Hepatocyte (in vitro differentiated cells): ENCODE data around the gene TMC5. TPM values are rescaled to one million over a fixed set of nuclear protein-coding genes. Genes with fewer than 3 reads are reported as not detected.
A peak's percentile ranks its signal among the peaks of the same experiment; 100 is the strongest.

Experiments
- DNase-seq: peaks from one replicate; pipeline ENCODE4 v3.0.0-alpha.2; 2016; ENCODE audit warnings: low spot score
- H2AFZ ChIP-seq: fragments of 200-600 bp; sonication (generic); 2 replicates; pipeline ENCODE4 v1.6.0; 2016; ENCODE audit warnings: antibody characterized with exemption, mild to moderate bottlenecking
- H3K27ac ChIP-seq: fragments of 200-600 bp; sonication (generic); 2 replicates; pipeline ENCODE4 v1.5.1; 2016; ENCODE audit warnings: mild to moderate bottlenecking
- H3K27me3 ChIP-seq: fragments of 200-600 bp; sonication (generic); 2 replicates; pipeline ENCODE4 v1.6.1; 2016
- H3K36me3 ChIP-seq: fragments of 200-600 bp; sonication (generic); replicated peaks from 2 replicates; pipeline ENCODE4 v1.5.1; 2016; ENCODE audit warnings: low read depth; ENCODE audit not compliant: insufficient read depth
- H3K4me1 ChIP-seq: fragments of 200-600 bp; sonication (generic); 2 replicates; pipeline ENCODE4 v1.5.1; 2016; ENCODE audit warnings: mild to moderate bottlenecking, moderate library complexity; ENCODE audit not compliant: insufficient read depth
- H3K4me2 ChIP-seq: fragments of 200-600 bp; sonication (generic); 2 replicates; pipeline ENCODE4 v1.6.0; 2016
- H3K4me3 ChIP-seq: fragments of 200-600 bp; sonication (generic); 2 replicates; pipeline ENCODE4 v1.5.1; 2016; ENCODE audit warnings: mild to moderate bottlenecking
- H3K79me2 ChIP-seq: fragments of 200-600 bp; sonication (generic); 2 replicates; pipeline ENCODE4 v1.6.0; 2017; ENCODE audit warnings: mild to moderate bottlenecking
- H3K9me2 ChIP-seq: fragments of 200-600 bp; sonication (generic); replicated peaks from 2 replicates; pipeline ENCODE4 v1.6.0; 2017; ENCODE audit warnings: mild to moderate bottlenecking; ENCODE audit not compliant: insufficient read depth
- H3K9me3 ChIP-seq: fragments of 200-600 bp; sonication (generic); 2 replicates; pipeline ENCODE4 v1.5.1; 2016; ENCODE audit warnings: low read depth, mild to moderate bottlenecking
- H4K20me1 ChIP-seq: fragments of 200-600 bp; sonication (generic); 2 replicates; pipeline ENCODE4 v1.6.0; 2016; ENCODE audit warnings: mild to moderate bottlenecking; ENCODE audit not compliant: insufficient read depth, poor library complexity, severe bottlenecking
- CTCF ChIP-seq: fragments of 200-600 bp; sonication (generic); IDR thresholded peaks from 2 replicates; pipeline ENCODE4 v1.5.1; 2016; ENCODE audit warnings: antibody characterized with exemption, mild to moderate bottlenecking; ENCODE audit not compliant: poor library complexity
- EZH2 ChIP-seq: fragments of 200-600 bp; sonication (generic); IDR thresholded peaks from 2 replicates; pipeline ENCODE4 v1.6.1; 2016; ENCODE audit warnings: antibody characterized with exemption, mild to moderate bottlenecking, borderline replicate concordance
- EZH2phosphoT487 ChIP-seq: fragments of 200-600 bp; sonication (generic); IDR thresholded peaks from one replicate; pipeline ENCODE4 v1.6.1; 2018; ENCODE audit warnings: antibody characterized with exemption, mild to moderate bottlenecking, low read depth, moderate library complexity; ENCODE audit not compliant: unreplicated experiment, severe bottlenecking
- WGBS: methylation state at CpG from one replicate; pipeline ENCODE4 v1.1.6; 2016; ENCODE audit warnings: low lambda C conversion rate; ENCODE audit errors: missing lambda C conversion rate; 5-methylcytosine and 5-hydroxymethylcytosine counted together
- polyA plus RNA-seq: library from polyadenylated mRNA; unstranded; fragments of >200 nt; fragmentation: Nextera tagmentation; extraction: Ambion mirVana; gene quantifications from 2 replicates; pipeline ENCODE4 v1.2.1, GENCODE V29; 2016
- total RNA-seq: library from RNA; depleted of rRNA; stranded (reverse); fragments of >200 nt; gene quantifications from 2 replicates; pipeline ENCODE4 v1.2.3, GENCODE V29; 2014

The TMC5 gene
- total and polyA plus RNA-seq, 2 experiments from 2014 or later: 2.9 to 3.3 TPM

GRCh38 chr16:19507867-19508266, 90.2 kb downstream of the TMC5 start:
- H3K27me3 ChIP-seq: no peaks in the 10 kb centered on the region
- WGBS: 86% methylated on average over 2 of the region's 2 CpGs
- H3K36me3 ChIP-seq: no peaks in the 10 kb centered on the region

GRCh38 chr16:19512297-19512696, 94.6 kb downstream of the TMC5 start:
- no peak overlapping the region for H2AFZ ChIP-seq

More at GRCh38 chr16:19507867-19508266, 90.2 kb downstream of the TMC5 start:
- Histone ChIP-seq H3K79me2 (peaks cover 10% of the 10 kb centered on the region), H3K4me1 (no peaks in the 10 kb centered on the region), H3K9me2 (no peaks in the 10 kb centered on the region), H3K4me3 (no peak overlapping the region), H2AFZ (no peak overlapping the region), H3K9me3 (no peaks in the 10 kb centered on the region), H4K20me1 (no peaks in the 10 kb centered on the region), H3K4me2 (no peak overlapping the region), H3K27ac (no peak overlapping the region)
- no peak for DNase-seq
- TF ChIP-seq CTCF: no peak
- TF ChIP-seq EZH2: no peak
- TF ChIP-seq EZH2phosphoT487: no peak

GRCh38 chr16:19513377-19514053, 95.8 kb downstream of the TMC5 start:
- peak overlapping the region; percentile 12 for H3K27ac ChIP-seq
- no peaks in the 10 kb centered on the region for H3K36me3 ChIP-seq
- no peaks in the 10 kb centered on the region for H3K4me1 ChIP-seq
- no peaks in the 10 kb centered on the region for H3K27me3 ChIP-seq
- peaks cover 42% of the 10 kb centered on the region for H3K79me2 ChIP-seq
- no peak overlapping the region for H3K4me2 ChIP-seq
- 89% methylated on average over 4 of the region's 4 CpGs for WGBS
- H2AFZ ChIP-seq: no peak overlapping the region
- no peaks in the 10 kb centered on the region for H3K9me3 ChIP-seq
- no peak for DNase-seq
- H3K4me3 ChIP-seq: no peak overlapping the region
- no peaks in the 10 kb centered on the region for H3K9me2 ChIP-seq
- H4K20me1 ChIP-seq: no peaks in the 10 kb centered on the region
- TF ChIP-seq EZH2 (no peak), CTCF (no peak), EZH2phosphoT487 (no peak)

More at GRCh38 chr16:19512297-19512696, 94.6 kb downstream of the TMC5 start:
- Histone ChIP-seq H3K4me3 (no peak overlapping the region), H4K20me1 (no peaks in the 10 kb centered on the region), H3K27me3 (no peaks in the 10 kb centered on the region), H3K4me2 (no peak overlapping the region), H3K4me1 (no peaks in the 10 kb centered on the region), H3K79me2 (peaks cover 31% of the 10 kb centered on the region), H3K9me2 (no peaks in the 10 kb centered on the region), H3K9me3 (no peaks in the 10 kb centered on the region), H3K27ac (no peak overlapping the region), H3K36me3 (no peaks in the 10 kb centered on the region)
- DNase-seq: no peak
- TF ChIP-seq EZH2phosphoT487 (no peak), EZH2 (no peak), CTCF (no peak)
